Lower lobe of right lung (tissue), 2 donors: ENCODE results near the gene DDB1. TPM values are rescaled to one million over a fixed set of nuclear protein-coding genes. Genes with fewer than 3 reads are reported as not detected.

Source experiments
- ATAC-seq, 2 donors: fragments of 200-7000 bp; cut with Tn5 transposase; one replicate each; pipeline ENCODE4 v1.9.1; 2020 to 2022; ENCODE audit warnings: mild to moderate bottlenecking in 2 of 2, moderate library complexity in 2 of 2
- DNase-seq: peaks from one replicate; pipeline ENCODE4 v3.0.0-alpha.2; 2020
- H3K27ac ChIP-seq: fragments of 200-600 bp; one replicate; pipeline ENCODE4 v1.8.0; 2022
- H3K27me3 ChIP-seq: fragments of 200-600 bp; one replicate; pipeline ENCODE4 v1.8.0; 2022; ENCODE audit warnings: low read depth
- H3K36me3 ChIP-seq: fragments of 200-600 bp; one replicate; pipeline ENCODE4 v1.8.0; 2022; ENCODE audit warnings: mild to moderate bottlenecking
- H3K4me1 ChIP-seq: fragments of 200-600 bp; one replicate; pipeline ENCODE4 v1.8.0; 2022
- H3K4me3 ChIP-seq: fragments of 200-600 bp; one replicate; pipeline ENCODE4 v1.8.0; 2022; ENCODE audit warnings: mild to moderate bottlenecking
- H3K9me3 ChIP-seq: fragments of 200-600 bp; one replicate; pipeline ENCODE4 v1.8.0; 2022
- CTCF ChIP-seq: fragments of 200-600 bp; IDR thresholded peaks from one replicate; pipeline ENCODE4 v1.8.0; 2022; ENCODE audit warnings: antibody characterized with exemption, mild to moderate bottlenecking
- intact Hi-C: fragments of 100-400 bp; cut with DNase I; formaldehyde crosslinking; loops from one replicate; pipeline ENCODE4 v1.11.0; 2022
- total RNA-seq: library from RNA; stranded (reverse); fragmentation: NEBNext Ultra II Directional; extraction: Animal tissue kit (Norgen Biotek cat#: 25700); gene quantifications from one replicate; pipeline ENCODE4 v1.2.1, GENCODE V29; 2021
- donor health status: DM: no; HTN: yes; CAD: no; lungs with severe emphysema.

Gene DDB1
- total RNA-seq, 1 donor from 2014 or later = 122 TPM

- Histone ChIP-seq H3K4me3 (no peak overlapping the region), H3K4me1 (no peaks in the 10 kb centered on the region), H3K36me3 (peaks cover 89% of the 10 kb centered on the region), H3K27me3 (no peaks in the 10 kb centered on the region), H3K27ac (no peak overlapping the region), H3K9me3 (no peaks in the 10 kb centered on the region)
- ATAC-seq (no peak), DNase-seq (no peak)
- TF ChIP-seq CTCF = no peak
- intact Hi-C loops = no loop called here
Measured at GRCh38 chr11:61349189-61349751, 16.4 kb upstream of the DDB1 start.

- H3K27ac ChIP-seq = no peak overlapping the region
- H3K36me3 ChIP-seq = peaks cover 76% of the 10 kb centered on the region
- intact Hi-C loops = no loop called here
- ATAC-seq (peak in 1 of 2 donors; percentile 45), DNase-seq (no peak)
- no peaks in the 10 kb centered on the region for H3K9me3 ChIP-seq
- no peak for TF ChIP-seq CTCF
- H3K27me3 ChIP-seq = no peaks in the 10 kb centered on the region
- no peaks in the 10 kb centered on the region for H3K4me1 ChIP-seq
- H3K4me3 ChIP-seq = no peak overlapping the region
Measured at GRCh38 chr11:61347916-61348461, 15.1 kb upstream of the DDB1 start.

- H3K27me3 ChIP-seq = no peaks in the 10 kb centered on the region
- H3K4me3 ChIP-seq = no peak overlapping the region
- peaks cover 69% of the 10 kb centered on the region for H3K36me3 ChIP-seq
- H3K27ac ChIP-seq = no peak overlapping the region
- no peaks in the 10 kb centered on the region for H3K9me3 ChIP-seq
- ATAC-seq (no peak), DNase-seq (no peak)
- H3K4me1 ChIP-seq = no peaks in the 10 kb centered on the region
- intact Hi-C loops = no loop called here
- TF ChIP-seq CTCF = no peak
Measured at GRCh38 chr11:61345954-61346843, 13.3 kb upstream of the DDB1 start.

- no peak overlapping the region for H3K4me3 ChIP-seq
- no peak for DNase-seq
- no peak for ATAC-seq
- no peaks in the 10 kb centered on the region for H3K27me3 ChIP-seq
- H3K4me1 ChIP-seq = no peaks in the 10 kb centered on the region
- no peak for TF ChIP-seq CTCF
- H3K27ac ChIP-seq = no peak overlapping the region
- no peaks in the 10 kb centered on the region for H3K9me3 ChIP-seq
- intact Hi-C loops = no loop called here
- peaks cover 59% of the 10 kb centered on the region for H3K36me3 ChIP-seq
Measured at GRCh38 chr11:61345170-61345610, 12.3 kb upstream of the DDB1 start.

DNA sequence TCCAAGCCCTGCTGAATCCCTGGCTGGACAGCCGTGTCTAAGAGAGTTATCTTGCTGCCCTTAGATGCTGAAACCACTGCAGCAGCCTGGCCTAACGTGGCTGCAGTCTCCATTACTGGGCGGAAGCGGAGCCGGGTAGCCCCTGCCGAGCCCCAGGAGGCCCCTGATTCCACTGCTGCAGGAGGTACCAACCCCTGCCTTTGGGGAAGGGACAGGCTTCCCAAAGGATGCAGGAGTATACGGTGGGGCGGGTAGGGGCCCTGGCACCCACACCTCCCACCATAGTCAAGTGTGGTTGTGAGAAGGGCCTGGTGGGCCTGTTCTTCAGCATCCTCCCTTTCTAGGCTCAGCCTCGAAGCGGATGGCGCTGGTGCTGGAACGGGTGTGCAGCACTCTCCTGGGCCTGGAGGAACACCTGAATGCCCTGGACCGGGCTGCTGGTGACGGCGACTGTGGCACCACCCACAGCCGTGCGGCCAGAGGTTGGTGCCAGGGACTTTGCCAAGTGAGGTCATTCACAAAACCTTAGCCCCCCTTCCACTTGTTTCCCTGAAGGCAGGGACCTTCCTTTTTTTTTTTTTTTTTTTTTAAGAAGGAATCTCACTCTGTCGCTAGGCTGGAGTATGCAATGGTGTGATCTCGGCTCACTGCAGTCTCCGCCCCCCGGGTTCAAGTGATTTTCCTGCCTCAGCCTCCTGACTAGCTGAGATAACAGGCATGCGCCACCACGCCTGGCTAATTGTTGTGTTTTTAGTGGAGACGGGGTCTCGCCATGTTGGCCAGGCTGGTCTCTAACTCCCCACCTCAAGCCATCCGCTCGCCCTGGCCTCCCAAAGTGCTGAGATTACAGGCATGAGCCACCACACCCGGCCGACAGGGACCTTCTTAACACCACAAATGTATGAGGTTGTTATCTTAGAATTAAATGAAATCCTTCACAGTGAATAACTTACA, 11.2 kb upstream of the DDB1 start:
- intact Hi-C loops = no loop called here
- ATAC-seq (no peak), DNase-seq (no peak)
- Histone ChIP-seq H3K4me3 (no peak overlapping the region), H3K9me3 (no peaks in the 10 kb centered on the region), H3K27me3 (no peaks in the 10 kb centered on the region), H3K27ac (no peak overlapping the region), H3K36me3 (peaks cover 48% of the 10 kb centered on the region), H3K4me1 (no peaks in the 10 kb centered on the region)
- TF ChIP-seq CTCF = no peak
